ENCODE results near the gene NOPCHAP1.

Gene NOPCHAP1

DNA sequence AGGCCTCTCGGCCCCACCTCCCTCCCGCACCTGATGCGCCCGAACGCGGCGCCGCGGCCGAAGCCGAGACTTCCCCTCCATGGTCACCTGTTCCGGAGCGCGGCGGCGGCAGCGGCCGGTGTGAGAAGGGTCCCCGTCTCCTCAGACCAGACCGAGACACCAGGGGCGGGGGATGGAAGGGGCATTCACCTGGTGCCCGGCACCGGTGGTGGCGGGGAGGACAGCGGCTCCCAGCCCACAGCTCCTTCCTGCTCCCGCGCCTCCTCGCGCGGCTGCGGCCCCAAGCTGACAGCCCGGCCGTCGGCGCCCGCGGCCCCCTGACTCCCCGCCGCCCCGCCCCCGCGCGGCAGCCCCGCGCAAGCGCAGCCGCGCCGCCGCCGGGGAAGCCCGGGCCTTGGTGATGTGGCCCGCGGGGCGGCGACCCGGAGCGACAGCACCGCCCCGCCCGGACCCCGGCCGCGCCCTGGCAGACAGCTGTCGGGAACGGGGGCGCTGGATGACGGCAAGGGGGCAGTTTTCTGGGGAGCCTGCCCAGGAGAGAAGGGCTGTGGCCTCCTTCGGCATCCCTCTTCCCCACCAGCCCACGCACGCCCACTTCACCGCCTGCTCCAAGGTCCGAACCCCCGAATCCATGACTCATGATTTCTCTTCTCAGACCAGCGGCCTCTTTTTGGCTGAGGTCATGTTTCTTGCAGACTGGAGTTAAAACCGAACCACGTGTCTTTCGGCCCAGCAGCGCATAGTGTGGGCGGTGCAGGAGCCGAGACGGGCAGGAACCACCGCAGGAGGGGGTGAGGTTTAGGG lies 27.9 kb upstream of the NOPCHAP1 start, which contains the start of gene SLC41A2:
TSS of gene SLC41A2 (minus strand) at position 290 of the 804 bp plus-strand sequence. CDS start 29,763 bp downstream, outside the sequence.
- DNase-seq (peak; percentile 79), ATAC-seq (peak; percentile 84)
- H3K27me3 Mint-ChIP-seq: peaks cover 45% of the 10 kb centered on the region
- H3K4me1 Mint-ChIP-seq: peaks cover 27% of the 10 kb centered on the region
- H3K4me3 Mint-ChIP-seq: peak within 1 kb of the TSS; percentile 86
- no peaks in the 10 kb centered on the region for H3K36me3 Mint-ChIP-seq (ENCODE audit: low read depth)
- peak within 1 kb of the TSS; percentile 93 for H3K27ac Mint-ChIP-seq
- no peaks in the 10 kb centered on the region for H3K9me3 Mint-ChIP-seq

GRCh38 chr12:104958805-104959334 lies 27.2 kb upstream of the NOPCHAP1 start:
- H3K27me3 Mint-ChIP-seq: peaks cover 45% of the 10 kb centered on the region
- no peaks in the 10 kb centered on the region for H3K9me3 Mint-ChIP-seq
- H3K36me3 Mint-ChIP-seq (ENCODE audit: low read depth): no peaks in the 10 kb centered on the region
- peak overlapping the region; percentile 86 for H3K4me3 Mint-ChIP-seq
- ATAC-seq: no peak
- peak overlapping the region; percentile 93 for H3K27ac Mint-ChIP-seq
- peaks cover 27% of the 10 kb centered on the region for H3K4me1 Mint-ChIP-seq
- no peak for DNase-seq

- no peak for DNase-seq
- peaks cover 41% of the 10 kb centered on the region for H3K27me3 Mint-ChIP-seq
- peak overlapping the region; percentile 86 for H3K4me3 Mint-ChIP-seq
- no peaks in the 10 kb centered on the region for H3K36me3 Mint-ChIP-seq (ENCODE audit: low read depth)
- H3K4me1 Mint-ChIP-seq: peaks cover 27% of the 10 kb centered on the region
- ATAC-seq: no peak
- no peak overlapping the region for H3K27ac Mint-ChIP-seq
- no peaks in the 10 kb centered on the region for H3K9me3 Mint-ChIP-seq
These were observed 26.7 kb upstream of the NOPCHAP1 start for GRCh38 chr12:104959335-104959841.

DNA sequence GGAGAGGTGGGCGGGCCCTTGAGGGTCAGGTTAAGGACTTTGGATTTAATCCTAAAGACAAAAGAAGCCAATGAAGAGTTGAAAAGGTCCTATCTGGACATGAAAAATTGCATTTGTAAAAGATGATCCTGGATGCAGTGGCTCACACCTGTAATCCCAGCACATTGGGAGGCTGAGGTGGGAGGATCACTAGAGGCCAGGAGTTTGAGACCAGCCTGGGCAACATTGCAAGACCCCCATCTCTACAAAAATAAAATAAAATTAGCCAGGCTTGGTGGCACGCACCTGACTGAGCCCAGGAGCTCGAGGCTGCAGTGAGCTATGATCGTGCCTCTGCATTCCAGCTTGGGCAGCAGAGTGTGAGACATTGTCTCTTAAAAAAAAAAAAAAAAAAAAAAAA lies 25.7 kb upstream of the NOPCHAP1 start:
- DNase-seq: no peak
- H3K9me3 Mint-ChIP-seq: no peaks in the 10 kb centered on the region
- no peak overlapping the region for H3K27ac Mint-ChIP-seq
- no peak for ATAC-seq
- peaks cover 40% of the 10 kb centered on the region for H3K27me3 Mint-ChIP-seq
- H3K4me3 Mint-ChIP-seq: no peak overlapping the region
- H3K36me3 Mint-ChIP-seq (ENCODE audit: low read depth): no peaks in the 10 kb centered on the region
- peaks cover 27% of the 10 kb centered on the region for H3K4me1 Mint-ChIP-seq

GRCh38 chr12:104963757-104964156 lies 22.4 kb upstream of the NOPCHAP1 start:
- Mint-ChIP-seq H3K4me3 (no peak overlapping the region), H3K27ac (no peak overlapping the region), H3K9me3 (no peaks in the 10 kb centered on the region), H3K27me3 (peaks cover 24% of the 10 kb centered on the region), H3K36me3 (ENCODE audit: low read depth) (no peaks in the 10 kb centered on the region), H3K4me1 (peaks cover 13% of the 10 kb centered on the region)
- ATAC-seq: no peak
- DNase-seq: no peak

DNA sequence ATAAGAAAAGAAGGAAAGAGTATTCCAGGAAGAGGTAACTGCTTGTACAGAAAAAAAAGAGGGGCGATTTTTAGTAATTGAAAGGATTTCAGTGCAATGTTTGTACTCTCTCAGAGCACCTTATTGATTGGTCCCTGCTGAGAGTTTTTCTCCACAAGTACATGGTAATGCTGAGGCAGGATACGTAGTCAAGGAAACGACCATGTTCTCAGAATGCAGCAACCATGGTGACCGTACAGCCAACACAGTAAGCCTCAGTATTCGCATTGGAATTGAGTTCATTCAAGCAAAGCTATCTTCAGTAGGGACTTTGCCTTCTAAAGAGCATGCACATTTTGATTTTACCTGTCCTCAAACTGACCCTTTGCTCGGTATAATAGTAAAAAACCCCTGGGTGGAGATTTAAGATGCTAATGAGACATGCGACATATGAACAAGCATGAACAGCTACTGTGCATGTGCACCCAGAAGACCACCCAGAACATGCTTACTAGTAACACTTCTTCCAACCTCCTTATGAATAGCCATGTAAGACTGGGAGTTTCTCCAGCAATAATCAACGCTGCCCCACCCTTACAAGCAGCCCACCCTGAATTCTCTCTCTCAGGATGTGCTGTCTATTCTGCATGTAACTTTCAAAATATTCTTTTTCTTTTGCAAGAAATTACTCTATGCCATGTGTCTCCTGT lies 21.8 kb upstream of the NOPCHAP1 start:
- Mint-ChIP-seq H3K36me3 (ENCODE audit: low read depth) (no peaks in the 10 kb centered on the region), H3K4me3 (no peak overlapping the region), H3K9me3 (no peaks in the 10 kb centered on the region), H3K27me3 (peaks cover 22% of the 10 kb centered on the region), H3K4me1 (peaks cover 7% of the 10 kb centered on the region), H3K27ac (no peak overlapping the region)
- DNase-seq (no peak), ATAC-seq (no peak)

GRCh38 chr12:104964856-104965205 lies 21.3 kb upstream of the NOPCHAP1 start:
- Mint-ChIP-seq H3K27me3 (peaks cover 17% of the 10 kb centered on the region), H3K36me3 (ENCODE audit: low read depth) (no peaks in the 10 kb centered on the region)

DNA sequence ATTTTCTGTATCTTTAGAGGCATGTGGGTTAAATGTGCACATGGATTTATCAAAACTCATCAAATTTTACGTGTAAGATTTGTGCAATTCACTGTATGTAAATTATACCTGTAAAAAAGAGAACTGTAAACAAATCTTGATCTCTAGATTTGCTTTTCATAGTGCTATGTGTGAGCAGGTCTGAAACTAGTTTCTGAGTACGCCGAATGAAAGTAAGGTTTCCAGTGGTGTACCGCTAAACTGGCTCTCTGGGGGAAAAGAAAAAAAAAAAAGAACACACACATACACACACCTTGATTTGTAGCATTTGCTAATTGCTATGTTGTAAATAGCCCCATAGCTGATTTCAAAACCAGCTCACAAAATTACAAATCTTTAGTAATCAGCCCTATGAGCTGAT lies 19.4 kb upstream of the NOPCHAP1 start:
- H3K4me1 Mint-ChIP-seq: peaks cover 4% of the 10 kb centered on the region
- no peak overlapping the region for H3K4me3 Mint-ChIP-seq
- H3K27ac Mint-ChIP-seq: no peak overlapping the region
- DNase-seq (no peak), ATAC-seq (no peak)
- H3K27me3 Mint-ChIP-seq: peaks cover 7% of the 10 kb centered on the region
- H3K9me3 Mint-ChIP-seq: no peaks in the 10 kb centered on the region
- H3K36me3 Mint-ChIP-seq (ENCODE audit: low read depth): no peaks in the 10 kb centered on the region

More at GRCh38 chr12:104964856-104965205, 21.3 kb upstream of the NOPCHAP1 start:
- DNase-seq (no peak), ATAC-seq (no peak)
- Mint-ChIP-seq H3K4me3 (no peak overlapping the region), H3K9me3 (no peaks in the 10 kb centered on the region), H3K27ac (no peak overlapping the region), H3K4me1 (peaks cover 2% of the 10 kb centered on the region)

- Mint-ChIP-seq H3K27ac (no peak overlapping the region), H3K9me3 (no peaks in the 10 kb centered on the region), H3K36me3 (ENCODE audit: low read depth) (no peaks in the 10 kb centered on the region), H3K4me3 (no peak overlapping the region), H3K27me3 (peaks cover 3% of the 10 kb centered on the region), H3K4me1 (peaks cover 4% of the 10 kb centered on the region)
- no peak for ATAC-seq
- DNase-seq: no peak
These were observed 16.8 kb upstream of the NOPCHAP1 start for GRCh38 chr12:104969343-104969742.

- no peak for DNase-seq
- H3K4me3 Mint-ChIP-seq: no peak overlapping the region
- H3K9me3 Mint-ChIP-seq: no peaks in the 10 kb centered on the region
- no peaks in the 10 kb centered on the region for H3K27me3 Mint-ChIP-seq
- ATAC-seq: no peak
- H3K27ac Mint-ChIP-seq: no peak overlapping the region
- peaks cover 13% of the 10 kb centered on the region for H3K4me1 Mint-ChIP-seq
- H3K36me3 Mint-ChIP-seq (ENCODE audit: low read depth): no peaks in the 10 kb centered on the region
These were observed 14.8 kb upstream of the NOPCHAP1 start for GRCh38 chr12:104971306-104971705.

DNA sequence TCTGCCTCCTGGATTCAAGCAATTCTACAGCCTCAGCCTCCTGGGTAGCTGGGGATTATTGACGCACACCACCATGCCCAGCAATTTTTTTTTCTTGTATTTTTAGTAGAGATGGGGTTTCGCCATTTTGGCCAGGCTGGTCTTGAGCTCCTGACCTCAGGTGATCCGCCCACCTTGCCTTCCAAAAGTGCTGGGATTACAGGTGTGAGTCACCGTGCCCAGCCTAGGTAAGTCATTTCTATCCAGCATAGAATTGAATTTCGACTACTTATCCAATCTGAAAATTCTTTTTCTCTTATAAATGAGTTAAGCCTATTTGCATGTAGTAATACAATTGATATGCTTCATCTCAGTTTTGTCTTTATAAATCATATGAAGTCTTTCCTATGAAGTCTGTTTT lies 12.9 kb upstream of the NOPCHAP1 start:
- H3K4me3 Mint-ChIP-seq: no peak overlapping the region
- H3K9me3 Mint-ChIP-seq: no peaks in the 10 kb centered on the region
- H3K27ac Mint-ChIP-seq: no peak overlapping the region
- no peaks in the 10 kb centered on the region for H3K36me3 Mint-ChIP-seq (ENCODE audit: low read depth)
- no peak for DNase-seq
- no peak for ATAC-seq
- no peaks in the 10 kb centered on the region for H3K27me3 Mint-ChIP-seq
- peaks cover 13% of the 10 kb centered on the region for H3K4me1 Mint-ChIP-seq

- DNase-seq (no peak), ATAC-seq (peak; percentile 65)
- no peak overlapping the region for H3K27ac Mint-ChIP-seq
- H3K4me1 Mint-ChIP-seq: peaks cover 13% of the 10 kb centered on the region
- no peaks in the 10 kb centered on the region for H3K36me3 Mint-ChIP-seq (ENCODE audit: low read depth)
- no peak overlapping the region for H3K4me3 Mint-ChIP-seq
- H3K9me3 Mint-ChIP-seq: no peaks in the 10 kb centered on the region
- H3K27me3 Mint-ChIP-seq: no peaks in the 10 kb centered on the region
These were observed 11.4 kb upstream of the NOPCHAP1 start for GRCh38 chr12:104974626-104975290.

GRCh38 chr12:104975587-104976343 lies 10.4 kb upstream of the NOPCHAP1 start:
- Mint-ChIP-seq H3K36me3 (ENCODE audit: low read depth) (no peaks in the 10 kb centered on the region), H3K27me3 (no peaks in the 10 kb centered on the region), H3K27ac (no peak overlapping the region), H3K4me1 (peaks cover 13% of the 10 kb centered on the region), H3K4me3 (no peak overlapping the region), H3K9me3 (no peaks in the 10 kb centered on the region)
- no peak for ATAC-seq
- no peak for DNase-seq

DNA sequence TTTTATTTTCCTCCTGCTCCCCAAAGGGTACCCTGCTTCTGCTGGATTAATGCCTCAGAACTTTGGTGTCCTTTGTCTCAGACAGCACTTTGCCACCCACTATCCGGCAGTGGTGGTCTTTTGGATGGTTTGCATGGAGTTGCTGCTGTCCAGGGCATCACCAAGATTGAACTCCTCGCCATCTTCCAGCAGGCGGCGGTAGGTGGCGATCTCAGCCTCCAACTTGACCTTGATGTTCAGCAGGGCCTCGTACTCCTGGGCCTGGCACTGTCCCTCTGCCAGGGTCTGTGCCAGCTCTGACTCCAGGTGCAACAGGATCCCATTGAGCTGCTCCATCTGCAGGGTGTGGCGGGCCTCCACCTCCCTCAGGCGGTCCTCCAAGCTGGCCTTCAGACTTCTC lies 9.4 kb upstream of the NOPCHAP1 start:
- H3K36me3 Mint-ChIP-seq (ENCODE audit: low read depth): no peaks in the 10 kb centered on the region

More for the DNA sequence above, 9.4 kb upstream of the NOPCHAP1 start:
- no peak for DNase-seq
- no peak for ATAC-seq
- H3K4me3 Mint-ChIP-seq: no peak overlapping the region
- H3K4me1 Mint-ChIP-seq: peaks cover 11% of the 10 kb centered on the region
- no peaks in the 10 kb centered on the region for H3K9me3 Mint-ChIP-seq
- H3K27ac Mint-ChIP-seq: no peak overlapping the region
- H3K27me3 Mint-ChIP-seq: no peaks in the 10 kb centered on the region
